Peyer's patch (tissue), 4 donors: ENCODE measurements around the gene IFNG-AS1.

Experiments
- POLR2A ChIP-seq, 2 donors: fragments of 450-650 bp; IDR thresholded peaks; one replicate each; pipeline ENCODE4 v1.5.1; 2017; ENCODE audit warnings: antibody characterized with exemption in 2 of 2, mild to moderate bottlenecking in 2 of 2, moderate library complexity in 2 of 2
- TF ChIP-seq, protein P1 (sequence below), 6 experiments: fragments of 450-650 bp in 4 of 6; fragments of 200-600 bp in 2 of 6; sonication (generic) in 1 of 6; IDR thresholded peaks; one replicate each; pipeline ENCODE4 v1.5.1; 2017 to 2019; ENCODE audit warnings: antibody characterized with exemption in 6 of 6, mild to moderate bottlenecking in 3 of 6, moderate library complexity in 1 of 6

GRCh38 chr12:67942724-67943123, 46.5 kb upstream of the IFNG-AS1 start:
- TF ChIP-seq, protein P1, sequence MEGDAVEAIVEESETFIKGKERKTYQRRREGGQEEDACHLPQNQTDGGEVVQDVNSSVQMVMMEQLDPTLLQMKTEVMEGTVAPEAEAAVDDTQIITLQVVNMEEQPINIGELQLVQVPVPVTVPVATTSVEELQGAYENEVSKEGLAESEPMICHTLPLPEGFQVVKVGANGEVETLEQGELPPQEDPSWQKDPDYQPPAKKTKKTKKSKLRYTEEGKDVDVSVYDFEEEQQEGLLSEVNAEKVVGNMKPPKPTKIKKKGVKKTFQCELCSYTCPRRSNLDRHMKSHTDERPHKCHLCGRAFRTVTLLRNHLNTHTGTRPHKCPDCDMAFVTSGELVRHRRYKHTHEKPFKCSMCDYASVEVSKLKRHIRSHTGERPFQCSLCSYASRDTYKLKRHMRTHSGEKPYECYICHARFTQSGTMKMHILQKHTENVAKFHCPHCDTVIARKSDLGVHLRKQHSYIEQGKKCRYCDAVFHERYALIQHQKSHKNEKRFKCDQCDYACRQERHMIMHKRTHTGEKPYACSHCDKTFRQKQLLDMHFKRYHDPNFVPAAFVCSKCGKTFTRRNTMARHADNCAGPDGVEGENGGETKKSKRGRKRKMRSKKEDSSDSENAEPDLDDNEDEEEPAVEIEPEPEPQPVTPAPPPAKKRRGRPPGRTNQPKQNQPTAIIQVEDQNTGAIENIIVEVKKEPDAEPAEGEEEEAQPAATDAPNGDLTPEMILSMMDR (IDR thresholded peaks at IDR 0.05) = no peak
- TF ChIP-seq POLR2A (IDR thresholded peaks at IDR 0.05) = no peak
